Measurements from ENCODE around the gene CD3E. TPM values are rescaled to one million over a fixed set of nuclear protein-coding genes. Genes with fewer than 3 reads are reported as not detected.

The CD3E gene
- total RNA-seq, 1 experiment from 2014 or later = not detected

DNA sequence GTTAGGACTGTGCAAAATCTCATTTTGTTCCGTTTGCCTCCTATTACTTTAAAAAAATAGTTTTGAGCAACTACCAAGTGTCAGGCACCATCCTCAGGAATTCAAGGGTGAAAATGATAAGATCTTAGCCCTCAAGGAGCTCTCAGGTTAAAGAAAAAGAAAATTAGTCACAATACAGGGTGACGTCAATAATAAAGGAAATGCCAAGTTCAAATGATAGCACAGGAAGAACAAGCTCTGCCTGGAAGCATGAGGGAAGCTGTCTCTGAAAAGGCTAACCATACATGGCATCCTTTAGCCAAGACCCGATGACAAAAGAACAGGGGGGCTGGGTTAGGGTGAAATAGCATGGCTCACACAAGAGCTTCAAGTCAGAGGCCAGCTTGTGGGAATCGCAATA is 29.4 kb upstream of the CD3E start:
- WGBS (ENCODE audit: extremely low coverage, insufficient read length, low lambda C conversion rate) = no CpG with 5 or more reads among the region's 4 CpGs
- H3K4me3 Mint-ChIP-seq = no peak overlapping the region
- Histone ChIP-seq H3K27me3 (ENCODE audit: insufficient read depth, low read length) (no peaks in the 10 kb centered on the region), H3K27ac (ENCODE audit: insufficient read length, low read depth, low read length) (no peak overlapping the region), H2BK120ac (ENCODE audit: low read depth, low read length, poor library complexity, severe bottlenecking) (no peak overlapping the region), H3K4ac (ENCODE audit: low read depth, low read length) (no peak overlapping the region), H2AK5ac (ENCODE audit: insufficient read length, low read length) (no peak overlapping the region), H4K91ac (ENCODE audit: insufficient read length, low read depth, low read length) (no peak overlapping the region), H3K14ac (ENCODE audit: insufficient read depth, low read length) (no peak overlapping the region), H3K4me1 (ENCODE audit: insufficient read depth, low read length) (no peaks in the 10 kb centered on the region), H3K9me3 (ENCODE audit: control insufficient read depth, low read depth, low read length) (no peaks in the 10 kb centered on the region), H3K9ac (ENCODE audit: extremely low read depth, insufficient read length, low read length) (no peak overlapping the region), H2BK12ac (ENCODE audit: insufficient read length, low read depth, low read length) (no peak overlapping the region), H3K23ac (ENCODE audit: insufficient read length, low read depth, low read length) (no peak overlapping the region), H2BK20ac (ENCODE audit: low read depth, low read length, poor library complexity, severe bottlenecking) (no peak overlapping the region), H3K79me2 (ENCODE audit: insufficient read depth, low read length) (no peaks in the 10 kb centered on the region), H2AFZ (ENCODE audit: low read length) (no peak overlapping the region), H3K79me1 (ENCODE audit: insufficient read depth, low read depth, low read length, poor library complexity, severe bottlenecking) (no peaks in the 10 kb centered on the region), H3K56ac (ENCODE audit: insufficient read length, low read depth, low read length) (no peak overlapping the region), H3T11ph (ENCODE audit: low read length) (no peak overlapping the region), H2BK15ac (ENCODE audit: low read depth, low read length) (no peak overlapping the region), H2BK5ac (ENCODE audit: insufficient read length, low read length) (no peak overlapping the region), H4K20me1 (ENCODE audit: control insufficient read depth, insufficient read depth, insufficient read length) (no peaks in the 10 kb centered on the region), H3K23me2 (ENCODE audit: insufficient read length, low read depth, low read length, poor library complexity, severe bottlenecking) (no peaks in the 10 kb centered on the region), H4K8ac (replicated peaks; ENCODE audit: insufficient read length, low read depth, low read length) (no peak overlapping the region), H4K5ac (ENCODE audit: insufficient read length, low read depth, low read length) (no peak overlapping the region), H3K18ac (ENCODE audit: insufficient read length, low read depth, low read length) (no peak overlapping the region), H3K4me2 (ENCODE audit: insufficient read depth, insufficient read length, low read length) (no peak overlapping the region)
- no peak for TF ChIP-seq CTCF (conservative IDR thresholded peaks at IDR 0.05)
- H3K27me3 Mint-ChIP-seq (ENCODE audit: low read depth) = peaks cover 31% of the 10 kb centered on the region
- H3K36me3 Mint-ChIP-seq (ENCODE audit: insufficient read depth in 1 of 3, low read depth in 3 of 3) = no peaks in the 10 kb centered on the region
- no peak overlapping the region for H3K27ac Mint-ChIP-seq
- peaks cover 4 to 7% of the 10 kb centered on the region in 2 experiments for H3K4me1 Mint-ChIP-seq
- DNase-seq = no peak
- no peaks in the 10 kb centered on the region for H3K9me3 Mint-ChIP-seq

Data from H9 (cell line).